HFFc6 (cell line): ENCODE data around the gene ZNF644. TPM values are rescaled to one million over a fixed set of nuclear protein-coding genes. Genes with fewer than 3 reads are reported as not detected.

ENCODE experiments used
- DNase-seq: peaks from one replicate; pipeline ENCODE4 v3.0.0-alpha.2; 2018
- H3K27ac Mint-ChIP-seq: 2 replicates; pipeline ENCODE4 v1.8.0; 2020; ENCODE audit warnings: mild to moderate bottlenecking, mixed read lengths
- H3K27me3 Mint-ChIP-seq: 2 replicates; pipeline ENCODE4 v1.8.0; 2021; ENCODE audit warnings: mild to moderate bottlenecking, moderate library complexity, mixed read lengths; ENCODE audit not compliant: insufficient read depth
- H3K36me3 Mint-ChIP-seq: 2 replicates; pipeline ENCODE4 v1.8.0; 2021; ENCODE audit warnings: low read depth, mixed read lengths
- H3K4me1 Mint-ChIP-seq: 2 replicates; pipeline ENCODE4 v1.8.0; 2020; ENCODE audit warnings: low read depth, mixed read lengths
- H3K4me3 Mint-ChIP-seq: 2 replicates; pipeline ENCODE4 v1.8.0; 2020; ENCODE audit warnings: mild to moderate bottlenecking, moderate library complexity, mixed read lengths
- H3K9me3 Mint-ChIP-seq: 2 replicates; pipeline ENCODE4 v1.8.0; 2020; ENCODE audit warnings: mild to moderate bottlenecking, mixed read lengths
- total RNA-seq, 6 experiments: library from RNA; stranded (reverse); fragmentation: NEBNext Ultra II Directional; extraction: Animal tissue kit (Norgen Biotek cat#: 25700); gene quantifications; 2 replicates in 1 of 6; 3 replicates in 5 of 6; pipeline ENCODE4 v1.2.3, GENCODE V29; 2021
- TF ChIP-seq, protein P1 (sequence below): fragments of 200-600 bp; sonication (generic); IDR thresholded peaks from 2 replicates; pipeline ENCODE4 v1.5.0; 2021; ENCODE audit warnings: antibody characterized with exemption, mild to moderate bottlenecking

Gene ZNF644
- total RNA-seq, 6 experiments from 2014 or later: 27.3 to 33.2 (median 30.9) TPM

DNA sequence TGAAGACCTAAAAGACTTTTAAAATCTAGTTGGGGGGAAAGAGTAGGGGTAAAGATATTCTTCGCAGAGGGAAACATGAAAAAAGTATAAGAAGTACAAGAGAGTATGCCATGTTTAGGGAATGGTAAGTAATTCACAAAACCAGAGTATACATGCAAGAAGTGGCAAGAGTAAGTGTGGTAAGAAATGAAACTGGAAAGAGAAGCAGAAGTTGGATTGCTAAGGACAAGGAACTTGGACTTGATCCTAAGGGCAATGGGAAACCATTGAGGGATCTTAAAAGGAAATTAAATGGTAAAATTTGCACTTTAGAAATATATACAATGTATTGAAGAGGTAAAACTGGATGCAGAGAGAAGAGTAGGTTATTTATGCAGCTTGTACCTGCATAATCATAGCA is 9.2 kb upstream of the ZNF644 start:
- H3K27ac Mint-ChIP-seq: no peak overlapping the region
- H3K4me1 Mint-ChIP-seq: no peaks in the 10 kb centered on the region
- no peaks in the 10 kb centered on the region for H3K9me3 Mint-ChIP-seq
- TF ChIP-seq, protein P1, sequence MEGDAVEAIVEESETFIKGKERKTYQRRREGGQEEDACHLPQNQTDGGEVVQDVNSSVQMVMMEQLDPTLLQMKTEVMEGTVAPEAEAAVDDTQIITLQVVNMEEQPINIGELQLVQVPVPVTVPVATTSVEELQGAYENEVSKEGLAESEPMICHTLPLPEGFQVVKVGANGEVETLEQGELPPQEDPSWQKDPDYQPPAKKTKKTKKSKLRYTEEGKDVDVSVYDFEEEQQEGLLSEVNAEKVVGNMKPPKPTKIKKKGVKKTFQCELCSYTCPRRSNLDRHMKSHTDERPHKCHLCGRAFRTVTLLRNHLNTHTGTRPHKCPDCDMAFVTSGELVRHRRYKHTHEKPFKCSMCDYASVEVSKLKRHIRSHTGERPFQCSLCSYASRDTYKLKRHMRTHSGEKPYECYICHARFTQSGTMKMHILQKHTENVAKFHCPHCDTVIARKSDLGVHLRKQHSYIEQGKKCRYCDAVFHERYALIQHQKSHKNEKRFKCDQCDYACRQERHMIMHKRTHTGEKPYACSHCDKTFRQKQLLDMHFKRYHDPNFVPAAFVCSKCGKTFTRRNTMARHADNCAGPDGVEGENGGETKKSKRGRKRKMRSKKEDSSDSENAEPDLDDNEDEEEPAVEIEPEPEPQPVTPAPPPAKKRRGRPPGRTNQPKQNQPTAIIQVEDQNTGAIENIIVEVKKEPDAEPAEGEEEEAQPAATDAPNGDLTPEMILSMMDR: no peak
- H3K36me3 Mint-ChIP-seq: no peaks in the 10 kb centered on the region
- DNase-seq: no peak
- H3K4me3 Mint-ChIP-seq: no peak overlapping the region
- H3K27me3 Mint-ChIP-seq: peaks cover 9% of the 10 kb centered on the region

- no peak overlapping the region for H3K27ac Mint-ChIP-seq
- TF ChIP-seq, protein P1: peak; percentile 69
- peaks cover 2% of the 10 kb centered on the region; the same call in 1 of the 2 replicates for H3K27me3 Mint-ChIP-seq
- no peaks in the 10 kb centered on the region for H3K36me3 Mint-ChIP-seq
- H3K9me3 Mint-ChIP-seq: no peaks in the 10 kb centered on the region
- H3K4me3 Mint-ChIP-seq: no peak overlapping the region
- DNase-seq: no peak
- H3K4me1 Mint-ChIP-seq: peaks cover 7% of the 10 kb centered on the region
Observed at GRCh38 chr1:91026777-91027176, 4.9 kb upstream of the ZNF644 start.

GRCh38 chr1:91026320-91026719 is 4.5 kb upstream of the ZNF644 start:
- H3K27ac Mint-ChIP-seq: no peak overlapping the region
- H3K27me3 Mint-ChIP-seq: peaks cover 2% of the 10 kb centered on the region; the same call in 1 of the 2 replicates
- H3K4me3 Mint-ChIP-seq: no peak overlapping the region
- no peaks in the 10 kb centered on the region for H3K36me3 Mint-ChIP-seq
- TF ChIP-seq, protein P1: no peak
- no peak for DNase-seq
- H3K4me1 Mint-ChIP-seq: peaks cover 7% of the 10 kb centered on the region
- no peaks in the 10 kb centered on the region for H3K9me3 Mint-ChIP-seq

- Mint-ChIP-seq H3K4me3 (no peak overlapping the region), H3K27ac (no peak overlapping the region), H3K36me3 (peaks cover 9% of the 10 kb centered on the region; the same call in 1 of the 2 replicates), H3K9me3 (no peaks in the 10 kb centered on the region), H3K4me1 (peaks cover 22% of the 10 kb centered on the region), H3K27me3 (no peaks in the 10 kb centered on the region)
- TF ChIP-seq, protein P1: no peak
- DNase-seq: no peak
Observed at GRCh38 chr1:91024481-91025119, 2.8 kb upstream of the ZNF644 start.

DNA sequence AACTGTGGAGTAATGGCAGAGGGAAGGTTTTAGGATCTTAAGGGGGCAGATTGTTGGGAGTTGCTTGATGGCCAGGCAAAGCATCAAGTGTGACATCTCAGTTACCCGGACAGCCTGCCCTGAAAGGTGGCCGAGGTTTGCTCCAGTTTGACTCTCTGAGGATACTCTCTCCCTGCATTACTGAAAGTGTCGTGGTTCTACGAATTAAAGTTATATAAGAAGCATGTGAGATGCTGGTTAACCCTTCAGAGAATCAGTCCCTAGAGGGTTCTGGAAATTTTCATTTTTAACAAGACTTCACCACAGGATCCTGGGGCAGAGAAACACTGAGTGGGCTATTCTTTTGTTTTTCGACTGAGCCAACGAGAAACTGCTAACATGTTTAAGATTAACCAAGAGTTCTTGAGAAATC is 689 bp upstream of the ZNF644 start:
- TF ChIP-seq, protein P1: no peak
- Mint-ChIP-seq H3K9me3 (no peaks in the 10 kb centered on the region), H3K4me1 (peaks cover 39% of the 10 kb centered on the region), H3K4me3 (peak overlapping the region; percentile 98), H3K27me3 (no peaks in the 10 kb centered on the region), H3K27ac (peak overlapping the region; percentile 100), H3K36me3 (peaks cover 16% of the 10 kb centered on the region; the same call in 1 of the 2 replicates)
- DNase-seq: no peak
